ENCODE data around the gene APP. TPM values are rescaled to one million over a fixed set of nuclear protein-coding genes. Genes with fewer than 3 reads are reported as not detected.

APP gene
- total RNA-seq, 1 experiment from 2014 or later: 224 TPM

DNA sequence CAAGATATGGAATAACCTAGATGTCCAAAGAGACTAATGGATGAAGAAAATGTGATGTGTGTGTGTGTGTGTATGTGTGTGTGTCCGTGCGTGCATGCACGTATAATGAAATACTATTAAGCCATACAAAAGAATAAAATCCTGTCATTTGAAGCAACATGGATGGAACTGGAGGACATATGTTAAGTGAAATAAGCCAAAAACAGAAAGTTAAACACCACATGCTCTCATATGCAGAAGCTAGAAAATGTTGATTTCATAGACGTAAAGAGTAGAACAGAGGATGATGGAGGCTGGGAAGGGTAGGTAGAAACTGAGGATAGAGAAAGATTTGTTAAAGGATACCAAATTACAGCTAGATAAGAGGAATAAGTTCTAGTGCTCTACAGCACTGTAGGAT is 133.7 kb downstream of the APP start:
- H3K27me3 ChIP-seq (ENCODE audit: insufficient read depth, low read depth): no peaks in the 10 kb centered on the region
- H3K9me2 ChIP-seq (ENCODE audit: insufficient read depth): no peaks in the 10 kb centered on the region
- H3K27ac ChIP-seq: no peak overlapping the region
- DNase-seq: no peak
- H3K4me2 ChIP-seq: no peak overlapping the region
- H3K4me1 ChIP-seq (replicated peaks; ENCODE audit: insufficient read depth): no peaks in the 10 kb centered on the region
- BruUV-seq (replicated peaks): no TSS peak
- H2AFZ ChIP-seq: no peak overlapping the region
- no peak overlapping the region for H3K4me3 ChIP-seq
- CTCF ChIA-PET: no interaction called here
- intact Hi-C loops (cut with micrococcal nuclease; ENCODE audit: unreplicated experiment): no loop called here
- H3F3A ChIP-seq (ENCODE audit: insufficient read depth, low read depth): no peaks in the 10 kb centered on the region
- H3K9me3 ChIP-seq (ENCODE audit: insufficient read depth, low read depth): no peaks in the 10 kb centered on the region
- no peaks in the 10 kb centered on the region for H3K79me2 ChIP-seq (ENCODE audit: low read depth)
- TF ChIP-seq, protein P1, sequence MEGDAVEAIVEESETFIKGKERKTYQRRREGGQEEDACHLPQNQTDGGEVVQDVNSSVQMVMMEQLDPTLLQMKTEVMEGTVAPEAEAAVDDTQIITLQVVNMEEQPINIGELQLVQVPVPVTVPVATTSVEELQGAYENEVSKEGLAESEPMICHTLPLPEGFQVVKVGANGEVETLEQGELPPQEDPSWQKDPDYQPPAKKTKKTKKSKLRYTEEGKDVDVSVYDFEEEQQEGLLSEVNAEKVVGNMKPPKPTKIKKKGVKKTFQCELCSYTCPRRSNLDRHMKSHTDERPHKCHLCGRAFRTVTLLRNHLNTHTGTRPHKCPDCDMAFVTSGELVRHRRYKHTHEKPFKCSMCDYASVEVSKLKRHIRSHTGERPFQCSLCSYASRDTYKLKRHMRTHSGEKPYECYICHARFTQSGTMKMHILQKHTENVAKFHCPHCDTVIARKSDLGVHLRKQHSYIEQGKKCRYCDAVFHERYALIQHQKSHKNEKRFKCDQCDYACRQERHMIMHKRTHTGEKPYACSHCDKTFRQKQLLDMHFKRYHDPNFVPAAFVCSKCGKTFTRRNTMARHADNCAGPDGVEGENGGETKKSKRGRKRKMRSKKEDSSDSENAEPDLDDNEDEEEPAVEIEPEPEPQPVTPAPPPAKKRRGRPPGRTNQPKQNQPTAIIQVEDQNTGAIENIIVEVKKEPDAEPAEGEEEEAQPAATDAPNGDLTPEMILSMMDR (conservative IDR thresholded peaks at IDR 0.05): no peak
- no peaks in the 10 kb centered on the region for H4K20me1 ChIP-seq (ENCODE audit: insufficient read depth)
- POLR2A ChIA-PET (ENCODE audit: unreplicated experiment): no interaction called here
- no peaks in the 10 kb centered on the region for H3K36me3 ChIP-seq (ENCODE audit: low read depth)

DNA sequence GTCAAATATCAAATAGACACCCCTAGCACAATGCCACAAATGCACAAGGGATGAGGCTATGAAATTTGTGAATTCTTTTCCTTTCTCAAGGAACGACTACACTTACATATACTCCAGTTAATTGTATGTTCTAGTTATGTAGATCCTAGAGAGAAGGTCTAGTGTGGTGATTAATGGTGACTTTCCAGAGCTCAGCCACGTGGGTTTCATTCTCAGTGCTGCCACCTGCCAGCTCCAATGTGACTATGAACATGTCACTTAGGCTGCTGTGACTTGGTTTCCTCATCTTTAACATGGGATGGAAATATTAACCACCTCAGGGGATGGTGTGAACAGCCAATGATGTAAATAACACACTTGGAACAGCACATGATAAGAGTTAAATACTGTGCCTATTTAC is 138.3 kb downstream of the APP start:
- no peak for DNase-seq
- Histone ChIP-seq H3F3A (ENCODE audit: insufficient read depth, low read depth) (no peaks in the 10 kb centered on the region), H3K79me2 (ENCODE audit: low read depth) (no peaks in the 10 kb centered on the region), H3K27ac (no peak overlapping the region), H3K4me2 (no peak overlapping the region), H3K9me2 (ENCODE audit: insufficient read depth) (no peaks in the 10 kb centered on the region), H3K4me3 (no peak overlapping the region), H3K4me1 (replicated peaks; ENCODE audit: insufficient read depth) (no peaks in the 10 kb centered on the region), H2AFZ (no peak overlapping the region), H4K20me1 (ENCODE audit: insufficient read depth) (peaks cover 2% of the 10 kb centered on the region; the same call in 1 of the 2 replicates), H3K9me3 (ENCODE audit: insufficient read depth, low read depth) (no peaks in the 10 kb centered on the region), H3K36me3 (ENCODE audit: low read depth) (no peaks in the 10 kb centered on the region), H3K27me3 (ENCODE audit: insufficient read depth, low read depth) (no peaks in the 10 kb centered on the region)
- no TSS peak for BruUV-seq (replicated peaks)
- ChIA-PET POLR2A (ENCODE audit: unreplicated experiment) (no interaction called here), CTCF (no interaction called here)
- intact Hi-C loops (cut with micrococcal nuclease; ENCODE audit: unreplicated experiment): no loop called here
- no peak for TF ChIP-seq EZH2 (IDR thresholded peaks at IDR 0.05; ENCODE audit: low read depth)
- TF ChIP-seq, protein P1 (conservative IDR thresholded peaks at IDR 0.05): no peak

DNA sequence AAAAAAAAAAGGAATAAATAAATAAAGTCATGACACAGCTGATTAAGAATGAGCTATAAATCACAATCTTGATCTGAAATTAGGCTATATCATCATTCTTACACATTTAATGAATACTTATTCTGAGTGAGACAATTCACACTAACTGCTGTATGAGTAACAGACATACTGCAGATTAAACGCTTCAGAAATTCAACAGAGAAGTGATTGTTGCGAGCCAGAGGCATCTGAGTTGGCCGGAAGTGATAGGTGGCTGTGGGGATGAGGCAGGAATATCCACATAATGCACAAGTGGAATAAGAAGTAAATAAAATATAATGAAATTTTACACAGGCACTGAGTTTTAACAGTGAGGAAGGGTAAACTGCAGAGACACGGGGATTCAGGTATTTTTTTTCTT is 142.4 kb downstream of the APP start:
- ChIA-PET POLR2A (ENCODE audit: unreplicated experiment) (no interaction called here), CTCF (no interaction called here)
- no peaks in the 10 kb centered on the region for H3K4me1 ChIP-seq (replicated peaks; ENCODE audit: insufficient read depth)
- no peak overlapping the region for H3K4me2 ChIP-seq
- no peaks in the 10 kb centered on the region for H3K9me3 ChIP-seq (ENCODE audit: insufficient read depth, low read depth)
- no peaks in the 10 kb centered on the region for H3F3A ChIP-seq (ENCODE audit: insufficient read depth, low read depth)
- H3K9me2 ChIP-seq (ENCODE audit: insufficient read depth): no peaks in the 10 kb centered on the region
- no peak overlapping the region for H3K4me3 ChIP-seq
- TF ChIP-seq, protein P1 (conservative IDR thresholded peaks at IDR 0.05): no peak
- TF ChIP-seq EZH2 (IDR thresholded peaks at IDR 0.05; ENCODE audit: low read depth): no peak
- DNase-seq: no peak
- no peaks in the 10 kb centered on the region for H3K27me3 ChIP-seq (ENCODE audit: insufficient read depth, low read depth)
- H3K27ac ChIP-seq: no peak overlapping the region
- H3K36me3 ChIP-seq (ENCODE audit: low read depth): no peaks in the 10 kb centered on the region
- H4K20me1 ChIP-seq (ENCODE audit: insufficient read depth): peaks cover 2% of the 10 kb centered on the region
- intact Hi-C loops (cut with micrococcal nuclease; ENCODE audit: unreplicated experiment): no loop called here
- BruUV-seq (replicated peaks): no TSS peak
- H2AFZ ChIP-seq: no peak overlapping the region
- H3K79me2 ChIP-seq (ENCODE audit: low read depth): no peaks in the 10 kb centered on the region

Measured in PC-9 (cell line).